Endothelial cell of umbilical vein (primary cell): ENCODE data around the gene SPDYE4. TPM values are rescaled to one million over a fixed set of nuclear protein-coding genes. Genes with fewer than 3 reads are reported as not detected.

Source experiments
- BruUV-seq: library from RNA; stranded (reverse); fragments of 400-500 nt; replicated peaks from 2 replicates; lab custom pipeline; 2021; lab: Mats Ljungman, UMichigan
- CTCF ChIA-PET: fragments of 300-600, 350-600 bp; sonication (Branson Sonifier 250); formaldehyde crosslinking; loops from one replicate; lab custom pipeline; 2021; ENCODE audit warnings: antibody characterized with exemption, inconsistent platforms; lab: Charles Lee
- POLR2A ChIA-PET: fragments of 300-600, 350-600 bp; sonication (Branson Sonifier 250); formaldehyde crosslinking; loops from one replicate; lab custom pipeline; 2021; ENCODE audit warnings: antibody characterized with exemption, inconsistent platforms; lab: Charles Lee
- DNase-seq: peaks from one replicate; pipeline ENCODE4 v3.0.0-alpha.2; 2011; ENCODE audit warnings: low read depth, low spot score
- FAIRE-seq: peaks from 2 replicates; lab custom pipeline; 2011; peaks lifted over from hg19 to GRCh38; lab: Jason Lieb, UNC
- H2AFZ ChIP-seq: 2 replicates; pipeline ENCODE4 v1.6.0; 2012; ENCODE audit warnings: low read depth, low read length, control low read depth, inconsistent platforms
- H3K27ac ChIP-seq: 2 replicates; pipeline ENCODE4 v1.5.1; 2011; ENCODE audit warnings: low read depth, mild to moderate bottlenecking, control low read depth, low read length, moderate library complexity; ENCODE audit not compliant: insufficient read depth
- H3K27me3 ChIP-seq, 2 experiments: 2 replicates each; pipeline versions ENCODE4 v1.6.0 to v1.6.1; 2011; ENCODE audit warnings: low read length in 2 of 2, mixed read lengths in 1 of 2; ENCODE audit not compliant: control insufficient read depth in 2 of 2, insufficient read depth in 2 of 2
- H3K36me3 ChIP-seq, 2 experiments: 2 replicates in 1 of 2; 3 replicates in 1 of 2; pipeline ENCODE4 v1.5.1; 2011; ENCODE audit warnings: low read length in 2 of 2, mild to moderate bottlenecking in 1 of 2, moderate library complexity in 1 of 2; ENCODE audit not compliant: control insufficient read depth in 2 of 2, insufficient read depth in 2 of 2; ENCODE audit errors: extremely low read depth in 1 of 2
- H3K4me1 ChIP-seq: 3 replicates; pipeline ENCODE4 v1.5.1; 2011; ENCODE audit warnings: mild to moderate bottlenecking, low read length; ENCODE audit not compliant: control insufficient read depth, insufficient read depth; ENCODE audit errors: extremely low read depth
- H3K4me2 ChIP-seq: 2 replicates; pipeline ENCODE4 v1.6.1; 2011; ENCODE audit warnings: low read length, control low read depth, mixed read lengths; ENCODE audit not compliant: insufficient read depth
- H3K4me3 ChIP-seq, 3 experiments: fragments of 200-600 bp in 1 of 3; sonication (generic), shearing (Covaris generic) in 1 of 3; replicated peaks in 1 of 3; 2 replicates each; pipeline ENCODE4 v1.5.1; 2011 to 2016; ENCODE audit warnings: control low read depth in 3 of 3, low read length in 3 of 3, mild to moderate bottlenecking in 2 of 3, inconsistent platforms in 1 of 3, low read depth in 1 of 3, moderate library complexity in 1 of 3; ENCODE audit not compliant: insufficient read depth in 1 of 3
- H3K79me2 ChIP-seq: 2 replicates; pipeline ENCODE4 v1.6.0; 2012; ENCODE audit warnings: low read length, inconsistent platforms; ENCODE audit not compliant: control insufficient read depth, insufficient read depth
- H3K9ac ChIP-seq: replicated peaks from 2 replicates; pipeline ENCODE3; 2011; ENCODE audit warnings: low read length, control low read depth; ENCODE audit not compliant: insufficient read depth; ENCODE audit errors: extremely low read depth
- H3K9me1 ChIP-seq: replicated peaks from 3 replicates; pipeline ENCODE4 v1.6.0; 2011; ENCODE audit warnings: mild to moderate bottlenecking, low read length; ENCODE audit not compliant: control insufficient read depth, insufficient read depth; ENCODE audit errors: extremely low read depth
- H3K9me3 ChIP-seq: replicated peaks from 2 replicates; pipeline ENCODE4 v1.5.1; 2012; ENCODE audit warnings: low read length, inconsistent platforms; ENCODE audit not compliant: control insufficient read depth, insufficient read depth
- H4K20me1 ChIP-seq: replicated peaks from 2 replicates; pipeline ENCODE3; 2011; ENCODE audit warnings: mild to moderate bottlenecking, low read length; ENCODE audit not compliant: control insufficient read depth, insufficient read depth; ENCODE audit errors: extremely low read depth
- EZH2 ChIP-seq: IDR thresholded peaks from 2 replicates; pipeline ENCODE4 v1.6.1; 2012; ENCODE audit warnings: borderline replicate concordance, low read depth, mild to moderate bottlenecking, moderate library complexity, low read length, inconsistent platforms; ENCODE audit not compliant: severe bottlenecking
- FOS ChIP-seq: IDR thresholded peaks from 2 replicates; pipeline ENCODE4 v1.6.1; 2011; ENCODE audit warnings: mild to moderate bottlenecking, low read length, moderate library complexity, borderline replicate concordance; ENCODE audit not compliant: insufficient read depth
- GATA2 ChIP-seq: IDR thresholded peaks from 2 replicates; pipeline ENCODE4 v1.7.0; 2011; ENCODE audit warnings: low read depth, mild to moderate bottlenecking, moderate library complexity, mixed read lengths, low read length; ENCODE audit not compliant: insufficient read length, insufficient read depth
- POLR2A ChIP-seq: IDR thresholded peaks from 2 replicates; pipeline ENCODE4 v1.6.1; 2012; ENCODE audit warnings: low read depth, mild to moderate bottlenecking, control low read depth, low read length
- POLR2AphosphoS5 ChIP-seq: IDR thresholded peaks from 2 replicates; pipeline ENCODE4 v1.6.1; 2012; ENCODE audit warnings: low read depth, mild to moderate bottlenecking, control low read depth, low read length, moderate library complexity; ENCODE audit not compliant: insufficient read depth
- dilution Hi-C: fragments of 300-500 bp; cut with MboI; formaldehyde crosslinking; loops from one replicate; pipeline ENCODE4 v1.15.0; 2019; ENCODE audit warnings: low sequenced_read_pairs; ENCODE audit not compliant: extremely low pct_ligation_motif_present
- intact Hi-C: fragments of 100-400 bp; cut with micrococcal nuclease; formaldehyde crosslinking; loops from one replicate; pipeline ENCODE4 v1.10.0; 2022
- polyA plus RNA-seq, 4 experiments: library from polyadenylated mRNA; depleted of rRNA in 3 of 4; stranded (reverse) in 3 of 4; unstranded in 1 of 4; fragments of >200 nt; gene quantifications; 2 replicates each; pipeline versions ENCODE4 v1.2.1 to v1.2.3, GENCODE V29; 2011 to 2012; ENCODE audit warnings: missing spikeins in 1 of 4
- total RNA-seq: library from RNA; stranded (reverse); gene quantifications from 2 replicates; pipeline ENCODE4 v1.2.3, GENCODE V29; 2021
- TF ChIP-seq, protein P1 (sequence below): IDR thresholded peaks from 2 replicates; pipeline ENCODE4 v1.6.1; 2011; ENCODE audit not compliant: insufficient read depth, insufficient read length
- TF ChIP-seq, protein P2 (sequence below), 2 donors: IDR thresholded peaks; 1 replicate in 1 of 2; 2 replicates in 1 of 2; pipeline ENCODE4 v1.5.1; 2011; ENCODE audit warnings: low read length in 2 of 2, mild to moderate bottlenecking in 2 of 2, moderate library complexity in 2 of 2, control low read depth in 1 of 2, inconsistent platforms in 1 of 2, low read depth in 1 of 2; ENCODE audit not compliant: insufficient read depth in 1 of 2; ENCODE audit errors: extremely low read depth in 1 of 2

The SPDYE4 gene
- total and polyA plus RNA-seq, 2 donors (not counting 3 experiments of a cell fraction or from before 2014, with no cell fraction given), result not detected

DNA sequence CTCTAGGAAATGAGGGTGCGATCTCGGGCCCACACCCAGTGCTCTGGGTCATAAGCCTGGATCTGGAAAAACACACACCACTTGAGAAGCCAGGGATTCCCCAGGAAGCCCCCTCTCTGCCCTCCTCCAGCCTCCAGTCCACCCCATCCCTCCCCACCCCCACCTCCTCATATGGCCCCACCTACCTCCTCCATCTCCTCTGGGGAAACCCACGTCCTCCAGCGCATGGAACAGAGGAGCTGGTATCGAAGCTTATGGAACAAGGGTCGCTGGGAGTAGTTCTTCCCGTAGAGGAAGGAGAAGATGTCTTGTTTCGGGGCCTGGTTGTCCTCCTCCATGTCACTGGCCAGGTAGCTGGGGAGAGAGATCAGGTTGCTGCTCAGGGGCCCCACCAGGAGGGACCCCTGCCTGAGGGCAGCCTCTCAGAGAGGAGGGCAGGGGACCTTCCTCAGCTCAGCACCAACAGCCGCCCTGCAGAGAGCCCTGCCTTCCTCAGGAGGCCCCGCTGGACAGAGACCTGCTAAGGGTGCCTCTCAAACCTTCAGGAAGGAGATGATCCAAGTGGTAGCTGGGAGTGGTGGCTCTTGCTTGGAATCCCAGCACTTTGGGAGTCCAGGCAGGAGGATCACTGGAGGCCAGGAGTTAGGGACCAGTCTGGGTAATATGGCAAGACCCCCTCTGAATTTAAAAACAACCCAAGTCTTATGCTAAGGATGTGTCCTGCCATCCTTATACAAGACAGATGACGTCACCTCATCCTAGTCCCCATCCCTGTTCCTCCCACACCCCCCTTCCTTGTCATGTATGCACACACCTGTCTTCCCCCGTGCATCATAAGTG is 5.0 kb downstream of the SPDYE4 start:
- Histone ChIP-seq H3K36me3 (no peaks in the 10 kb centered on the region), H3K9me1 (no peaks in the 10 kb centered on the region), H2AFZ (no peak overlapping the region), H3K27ac (no peak overlapping the region), H3K9ac (no peak overlapping the region), H3K79me2 (no peaks in the 10 kb centered on the region), H3K4me1 (no peaks in the 10 kb centered on the region), H4K20me1 (no peaks in the 10 kb centered on the region), H3K27me3 (peaks cover 2 to 3% of the 10 kb centered on the region in 2 experiments), H3K9me3 (no peaks in the 10 kb centered on the region), H3K4me2 (no peak overlapping the region), H3K4me3 (no peak overlapping the region)
- DNase-seq (no peak), FAIRE-seq (no peak)
- intact Hi-C loops, result no loop called here
- ChIA-PET POLR2A (no interaction called here), CTCF (interaction anchor here (1.0 kb wide), 1 partner anchor 32 kb away, joined by 3 read pairs; no protein-coding TSS in a partner anchor)
- dilution Hi-C loops, result no loop called here
- BruUV-seq, result no TSS peak
- TF ChIP-seq POLR2A (no peak), POLR2AphosphoS5 (no peak), GATA2 (no peak), EZH2 (no peak), FOS (no peak)
- TF ChIP-seq, protein P1, sequence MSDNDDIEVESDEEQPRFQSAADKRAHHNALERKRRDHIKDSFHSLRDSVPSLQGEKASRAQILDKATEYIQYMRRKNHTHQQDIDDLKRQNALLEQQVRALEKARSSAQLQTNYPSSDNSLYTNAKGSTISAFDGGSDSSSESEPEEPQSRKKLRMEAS, result no peak
- TF ChIP-seq, protein P2, sequence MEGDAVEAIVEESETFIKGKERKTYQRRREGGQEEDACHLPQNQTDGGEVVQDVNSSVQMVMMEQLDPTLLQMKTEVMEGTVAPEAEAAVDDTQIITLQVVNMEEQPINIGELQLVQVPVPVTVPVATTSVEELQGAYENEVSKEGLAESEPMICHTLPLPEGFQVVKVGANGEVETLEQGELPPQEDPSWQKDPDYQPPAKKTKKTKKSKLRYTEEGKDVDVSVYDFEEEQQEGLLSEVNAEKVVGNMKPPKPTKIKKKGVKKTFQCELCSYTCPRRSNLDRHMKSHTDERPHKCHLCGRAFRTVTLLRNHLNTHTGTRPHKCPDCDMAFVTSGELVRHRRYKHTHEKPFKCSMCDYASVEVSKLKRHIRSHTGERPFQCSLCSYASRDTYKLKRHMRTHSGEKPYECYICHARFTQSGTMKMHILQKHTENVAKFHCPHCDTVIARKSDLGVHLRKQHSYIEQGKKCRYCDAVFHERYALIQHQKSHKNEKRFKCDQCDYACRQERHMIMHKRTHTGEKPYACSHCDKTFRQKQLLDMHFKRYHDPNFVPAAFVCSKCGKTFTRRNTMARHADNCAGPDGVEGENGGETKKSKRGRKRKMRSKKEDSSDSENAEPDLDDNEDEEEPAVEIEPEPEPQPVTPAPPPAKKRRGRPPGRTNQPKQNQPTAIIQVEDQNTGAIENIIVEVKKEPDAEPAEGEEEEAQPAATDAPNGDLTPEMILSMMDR (IDR thresholded peaks at IDR 0.05; ENCODE audit: extremely low read depth in 1 of 2, insufficient read depth in 1 of 2, low read depth in 1 of 2, low read length in 2 of 2), result no peak
